Lower leg skin (tissue), 3 donors: ENCODE data around the gene STING1.
"Not testable (repeated sequence)": the region's sequence is repeated elsewhere in the genome, so short reads cannot be mapped to it uniquely, and the experiment has no call there.

Experiments
- POLR2A ChIP-seq, 2 donors: fragments of 450-650 bp; IDR thresholded peaks; one replicate each; pipeline ENCODE4 v1.6.1; 2016 to 2017; ENCODE audit warnings: antibody characterized with exemption in 2 of 2, mild to moderate bottlenecking in 1 of 2, moderate library complexity in 1 of 2
- TF ChIP-seq, protein P1 (sequence below), 3 donors: fragments of 450-650 bp; IDR thresholded peaks; one replicate each; pipeline ENCODE4 v1.5.1; 2016; ENCODE audit warnings: antibody characterized with exemption in 3 of 3, mild to moderate bottlenecking in 3 of 3, moderate library complexity in 2 of 3

DNA sequence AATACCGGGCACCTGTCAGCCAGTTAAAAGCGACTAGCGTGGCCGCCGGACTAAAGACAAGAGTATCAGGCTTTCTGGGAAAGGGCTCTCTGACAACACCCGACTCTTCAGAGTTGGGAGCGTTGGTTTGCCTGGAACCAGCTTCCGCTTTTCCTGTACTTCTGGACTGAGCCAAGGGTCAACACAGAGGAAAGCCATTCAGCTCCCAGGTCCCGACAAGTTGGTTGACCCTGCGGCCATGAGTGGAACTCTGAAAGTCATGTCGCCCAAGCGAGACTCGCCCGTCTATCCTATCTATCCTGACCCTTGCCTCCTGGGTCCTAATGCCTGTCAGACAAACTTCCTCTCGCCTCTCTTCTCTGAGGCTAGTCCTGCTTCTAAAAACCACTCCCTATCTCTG, 21.3 kb upstream of the STING1 start:
- TF ChIP-seq, protein P1, sequence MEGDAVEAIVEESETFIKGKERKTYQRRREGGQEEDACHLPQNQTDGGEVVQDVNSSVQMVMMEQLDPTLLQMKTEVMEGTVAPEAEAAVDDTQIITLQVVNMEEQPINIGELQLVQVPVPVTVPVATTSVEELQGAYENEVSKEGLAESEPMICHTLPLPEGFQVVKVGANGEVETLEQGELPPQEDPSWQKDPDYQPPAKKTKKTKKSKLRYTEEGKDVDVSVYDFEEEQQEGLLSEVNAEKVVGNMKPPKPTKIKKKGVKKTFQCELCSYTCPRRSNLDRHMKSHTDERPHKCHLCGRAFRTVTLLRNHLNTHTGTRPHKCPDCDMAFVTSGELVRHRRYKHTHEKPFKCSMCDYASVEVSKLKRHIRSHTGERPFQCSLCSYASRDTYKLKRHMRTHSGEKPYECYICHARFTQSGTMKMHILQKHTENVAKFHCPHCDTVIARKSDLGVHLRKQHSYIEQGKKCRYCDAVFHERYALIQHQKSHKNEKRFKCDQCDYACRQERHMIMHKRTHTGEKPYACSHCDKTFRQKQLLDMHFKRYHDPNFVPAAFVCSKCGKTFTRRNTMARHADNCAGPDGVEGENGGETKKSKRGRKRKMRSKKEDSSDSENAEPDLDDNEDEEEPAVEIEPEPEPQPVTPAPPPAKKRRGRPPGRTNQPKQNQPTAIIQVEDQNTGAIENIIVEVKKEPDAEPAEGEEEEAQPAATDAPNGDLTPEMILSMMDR (IDR thresholded peaks at IDR 0.05), result not testable (repeated sequence)
- TF ChIP-seq POLR2A (IDR thresholded peaks at IDR 0.05), result not testable (repeated sequence)
